ENCODE measurements around the gene ZNF511.

The ZNF511 gene

DNA sequence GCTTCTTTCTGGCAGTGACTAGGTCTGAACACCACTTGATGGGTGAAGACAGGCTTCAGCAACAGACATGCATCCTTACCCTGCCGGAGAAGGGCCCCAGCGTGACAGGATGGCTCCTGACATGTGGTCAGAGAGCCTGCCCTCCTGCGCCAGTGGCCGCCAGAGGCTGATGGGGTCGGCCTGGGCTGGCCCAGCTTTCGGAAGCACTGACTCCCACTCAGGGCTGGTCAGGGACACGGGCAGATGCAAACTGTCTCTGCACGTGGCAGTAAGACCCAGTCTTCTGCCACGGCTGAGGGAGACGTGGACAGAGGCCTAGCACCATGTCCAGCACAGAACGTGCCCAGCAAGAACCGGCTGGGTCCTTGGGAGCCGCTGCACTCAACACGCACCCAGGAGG, 10.2 kb upstream of the ZNF511 start:
- TF ChIP-seq TCF12 (IDR thresholded peaks at IDR 0.05; ENCODE audit: low read depth), result no peak
- TF ChIP-seq, protein P1, sequence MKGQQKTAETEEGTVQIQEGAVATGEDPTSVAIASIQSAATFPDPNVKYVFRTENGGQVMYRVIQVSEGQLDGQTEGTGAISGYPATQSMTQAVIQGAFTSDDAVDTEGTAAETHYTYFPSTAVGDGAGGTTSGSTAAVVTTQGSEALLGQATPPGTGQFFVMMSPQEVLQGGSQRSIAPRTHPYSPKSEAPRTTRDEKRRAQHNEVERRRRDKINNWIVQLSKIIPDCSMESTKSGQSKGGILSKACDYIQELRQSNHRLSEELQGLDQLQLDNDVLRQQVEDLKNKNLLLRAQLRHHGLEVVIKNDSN (IDR thresholded peaks at IDR 0.05), result no peak
- no peak for TF ChIP-seq NFIC (IDR thresholded peaks at IDR 0.05)
- no peak for TF ChIP-seq CEBPB (IDR thresholded peaks at IDR 0.05)
- TF ChIP-seq ZBTB7A (IDR thresholded peaks at IDR 0.05; ENCODE audit: low read depth), result no peak
- TF ChIP-seq TEAD4 (IDR thresholded peaks at IDR 0.05), result no peak
- TF ChIP-seq RAD21 (IDR thresholded peaks at IDR 0.05; ENCODE audit: low read depth), result no peak
- TF ChIP-seq, protein P2, sequence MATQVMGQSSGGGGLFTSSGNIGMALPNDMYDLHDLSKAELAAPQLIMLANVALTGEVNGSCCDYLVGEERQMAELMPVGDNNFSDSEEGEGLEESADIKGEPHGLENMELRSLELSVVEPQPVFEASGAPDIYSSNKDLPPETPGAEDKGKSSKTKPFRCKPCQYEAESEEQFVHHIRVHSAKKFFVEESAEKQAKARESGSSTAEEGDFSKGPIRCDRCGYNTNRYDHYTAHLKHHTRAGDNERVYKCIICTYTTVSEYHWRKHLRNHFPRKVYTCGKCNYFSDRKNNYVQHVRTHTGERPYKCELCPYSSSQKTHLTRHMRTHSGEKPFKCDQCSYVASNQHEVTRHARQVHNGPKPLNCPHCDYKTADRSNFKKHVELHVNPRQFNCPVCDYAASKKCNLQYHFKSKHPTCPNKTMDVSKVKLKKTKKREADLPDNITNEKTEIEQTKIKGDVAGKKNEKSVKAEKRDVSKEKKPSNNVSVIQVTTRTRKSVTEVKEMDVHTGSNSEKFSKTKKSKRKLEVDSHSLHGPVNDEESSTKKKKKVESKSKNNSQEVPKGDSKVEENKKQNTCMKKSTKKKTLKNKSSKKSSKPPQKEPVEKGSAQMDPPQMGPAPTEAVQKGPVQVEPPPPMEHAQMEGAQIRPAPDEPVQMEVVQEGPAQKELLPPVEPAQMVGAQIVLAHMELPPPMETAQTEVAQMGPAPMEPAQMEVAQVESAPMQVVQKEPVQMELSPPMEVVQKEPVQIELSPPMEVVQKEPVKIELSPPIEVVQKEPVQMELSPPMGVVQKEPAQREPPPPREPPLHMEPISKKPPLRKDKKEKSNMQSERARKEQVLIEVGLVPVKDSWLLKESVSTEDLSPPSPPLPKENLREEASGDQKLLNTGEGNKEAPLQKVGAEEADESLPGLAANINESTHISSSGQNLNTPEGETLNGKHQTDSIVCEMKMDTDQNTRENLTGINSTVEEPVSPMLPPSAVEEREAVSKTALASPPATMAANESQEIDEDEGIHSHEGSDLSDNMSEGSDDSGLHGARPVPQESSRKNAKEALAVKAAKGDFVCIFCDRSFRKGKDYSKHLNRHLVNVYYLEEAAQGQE (IDR thresholded peaks at IDR 0.05; ENCODE audit: low read depth), result no peak

DNA sequence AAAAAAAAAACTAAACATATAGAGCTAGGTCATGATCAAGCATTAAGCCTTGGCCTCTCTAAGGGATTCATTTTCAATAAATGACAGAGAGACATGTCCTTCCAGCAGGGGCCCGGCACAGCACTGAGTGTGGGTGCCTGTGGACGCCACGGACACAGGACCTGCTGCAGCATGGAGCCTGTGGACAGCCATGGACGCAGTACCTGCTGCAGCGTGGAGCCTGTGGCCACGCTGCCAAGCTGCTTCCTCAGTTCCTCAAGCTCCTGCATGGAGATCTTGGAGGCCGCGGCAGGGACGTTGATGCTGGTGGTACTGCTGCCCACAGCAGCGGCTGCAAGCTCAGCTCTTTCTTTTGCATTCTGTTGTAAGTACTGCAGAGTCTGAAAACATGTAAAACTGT, 9.5 kb upstream of the ZNF511 start:
- TF ChIP-seq, protein P1 (IDR thresholded peaks at IDR 0.05), result no peak
- no peak for TF ChIP-seq TCF12 (IDR thresholded peaks at IDR 0.05; ENCODE audit: low read depth)
- no peak for TF ChIP-seq RAD21 (IDR thresholded peaks at IDR 0.05; ENCODE audit: low read depth)
- TF ChIP-seq EGR1 (IDR thresholded peaks at IDR 0.05), result no peak
- TF ChIP-seq EP300 (IDR thresholded peaks at IDR 0.05; ENCODE audit: borderline replicate concordance), result no peak

DNA sequence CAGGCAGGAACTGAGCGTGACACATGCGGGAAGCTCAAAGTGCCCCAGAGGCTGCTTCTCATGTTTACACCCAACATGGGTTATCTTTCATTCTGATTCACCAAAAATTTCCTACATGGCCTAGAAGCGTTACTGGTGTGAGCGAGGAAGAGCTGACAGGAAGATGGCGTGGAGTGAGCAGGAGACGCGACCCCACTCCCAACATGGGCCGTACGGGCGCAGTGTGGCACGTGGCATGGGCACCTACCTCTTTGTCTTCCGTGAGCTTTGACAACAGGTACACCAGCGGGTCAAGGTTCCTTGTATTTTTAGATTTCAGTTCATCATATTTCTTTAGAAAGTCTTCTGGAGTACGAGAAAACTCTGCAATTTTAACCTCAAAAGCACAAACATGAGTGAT, 9.0 kb upstream of the ZNF511 start:
- TF ChIP-seq EGR1 (IDR thresholded peaks at IDR 0.05) (no peak), CREB1 (IDR thresholded peaks at IDR 0.05; ENCODE audit: low read depth) (no peak), RAD21 (IDR thresholded peaks at IDR 0.05; ENCODE audit: low read depth) (no peak), NFIC (IDR thresholded peaks at IDR 0.05) (no peak), ZBTB7A (IDR thresholded peaks at IDR 0.05; ENCODE audit: low read depth) (no peak), TAF1 (IDR thresholded peaks at IDR 0.05; ENCODE audit: low read depth) (no peak)
- TF ChIP-seq, protein P1 (IDR thresholded peaks at IDR 0.05), result no peak

DNA sequence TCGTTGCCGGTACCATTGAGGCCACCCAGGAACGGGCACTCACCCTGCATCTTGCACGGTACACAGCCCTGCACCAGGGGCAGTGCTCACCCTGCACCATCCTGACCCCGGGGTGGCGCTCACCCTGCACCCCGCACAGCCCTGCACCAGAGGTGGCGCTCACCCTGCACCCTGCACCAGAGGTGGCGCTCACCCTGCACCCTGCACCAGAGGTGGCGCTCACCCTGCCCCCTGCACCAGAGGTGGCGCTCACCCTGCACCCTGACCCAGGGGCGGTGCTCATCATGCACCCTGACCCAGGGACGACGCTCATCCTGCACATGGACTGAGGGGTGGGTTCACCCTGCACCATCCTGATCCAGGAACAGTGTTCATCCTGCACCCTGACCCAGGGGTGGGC, 6.5 kb upstream of the ZNF511 start:
- no peak for TF ChIP-seq CEBPB (IDR thresholded peaks at IDR 0.05)
- no peak for TF ChIP-seq TCF12 (IDR thresholded peaks at IDR 0.05; ENCODE audit: low read depth)
- no peak for TF ChIP-seq YY1 (IDR thresholded peaks at IDR 0.05; ENCODE audit: low read depth)
- no peak for TF ChIP-seq CREB1 (IDR thresholded peaks at IDR 0.05; ENCODE audit: low read depth)
- no peak for TF ChIP-seq ZBTB7A (IDR thresholded peaks at IDR 0.05; ENCODE audit: low read depth)
- no peak for TF ChIP-seq NFIC (IDR thresholded peaks at IDR 0.05)
- TF ChIP-seq FOXM1 (IDR thresholded peaks at IDR 0.05; ENCODE audit: borderline replicate concordance, low read depth), result no peak
- TF ChIP-seq TEAD4 (IDR thresholded peaks at IDR 0.05), result no peak
- TF ChIP-seq TAF1 (IDR thresholded peaks at IDR 0.05; ENCODE audit: low read depth), result no peak
- no peak for TF ChIP-seq RAD21 (IDR thresholded peaks at IDR 0.05; ENCODE audit: low read depth)
- TF ChIP-seq, protein P3, sequence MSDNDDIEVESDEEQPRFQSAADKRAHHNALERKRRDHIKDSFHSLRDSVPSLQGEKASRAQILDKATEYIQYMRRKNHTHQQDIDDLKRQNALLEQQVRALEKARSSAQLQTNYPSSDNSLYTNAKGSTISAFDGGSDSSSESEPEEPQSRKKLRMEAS (IDR thresholded peaks at IDR 0.05), result no peak
- TF ChIP-seq, protein P2 (IDR thresholded peaks at IDR 0.05; ENCODE audit: low read depth), result no peak
- TF ChIP-seq, protein P1 (IDR thresholded peaks at IDR 0.05), result no peak
- TF ChIP-seq EP300 (IDR thresholded peaks at IDR 0.05; ENCODE audit: borderline replicate concordance), result no peak
- no peak for TF ChIP-seq EGR1 (IDR thresholded peaks at IDR 0.05)

DNA sequence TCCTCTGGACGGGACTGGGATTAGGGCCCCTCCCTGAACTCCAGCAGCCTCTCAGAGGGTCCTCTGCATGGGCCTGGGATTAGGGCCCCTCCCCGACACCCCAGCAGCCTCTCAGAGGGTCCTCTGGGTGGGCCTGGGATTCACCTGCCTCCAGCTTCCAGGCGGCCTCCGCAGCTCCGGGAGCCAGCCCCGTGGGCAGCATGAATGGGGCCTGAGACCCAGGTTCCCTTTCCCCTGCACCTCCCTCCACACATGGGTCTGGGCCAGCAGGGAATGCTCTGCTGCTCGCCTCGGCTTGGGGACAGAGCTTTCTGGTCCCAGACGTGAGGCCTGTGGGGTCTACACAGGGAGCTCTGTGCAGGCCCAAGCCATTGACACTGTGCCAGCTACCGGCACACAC, 5.5 kb upstream of the ZNF511 start:
- TF ChIP-seq, protein P2 (IDR thresholded peaks at IDR 0.05; ENCODE audit: low read depth), result no peak
